SIG-M5 (cell line): ENCODE data around the gene FOXO3B.
"Not testable (repeated sequence)": the region's sequence is repeated elsewhere in the genome, so short reads cannot be mapped to it uniquely, and the experiment has no call there.

Source experiments
- DNase-seq: peaks from one replicate; lab custom pipeline; 2025; lab: John Stamatoyannopoulos, UW

The FOXO3B gene

GRCh38 chr17:18650094-18650493 is 32.0 kb downstream of the FOXO3B start:
- DNase-seq, result not testable (repeated sequence)

- not testable (repeated sequence) for DNase-seq
Observed at GRCh38 chr17:18644291-18644690, 37.8 kb downstream of the FOXO3B start, which contains the start of gene TBC1D28. TBC1D28 (minus strand) TSS chr17:18644391; CDS start chr17:18641352, 3,039 bp downstream.

- not testable (repeated sequence) for DNase-seq
Observed at GRCh38 chr17:18643124-18643523, 39.0 kb downstream of the FOXO3B start.

GRCh38 chr17:18638357-18638756 is 43.8 kb downstream of the FOXO3B start:
- DNase-seq, result not testable (repeated sequence)

GRCh38 chr17:18636237-18636636 is 45.9 kb downstream of the FOXO3B start:
- DNase-seq, result not testable (repeated sequence)

- DNase-seq, result not testable (repeated sequence)
Observed at GRCh38 chr17:18635773-18636172, 46.3 kb downstream of the FOXO3B start.

- DNase-seq, result not testable (repeated sequence)
Observed at GRCh38 chr17:18634550-18635263, 47.4 kb downstream of the FOXO3B start.
